Kidney (tissue), 14 donors: ENCODE data around the gene GOT2. TPM values are rescaled to one million over a fixed set of nuclear protein-coding genes. Genes with fewer than 3 reads are reported as not detected.
A peak's percentile ranks its signal among the peaks of the same experiment; 100 is the strongest.

Experiments
- DNase-seq, 5 donors: peaks; one replicate each; pipeline ENCODE4 v3.0.0-alpha.2; 2013 to 2020
- FAIRE-seq: peaks from 2 replicates; lab custom pipeline; 2012; peaks lifted over from hg19 to GRCh38; lab: Jason Lieb, UNC
- H3K27ac ChIP-seq, 2 donors: one replicate each; pipeline ENCODE4 v1.7.0; 2013; ENCODE audit warnings: low read depth in 2 of 2, low read length in 2 of 2, inconsistent platforms in 1 of 2
- H3K27me3 ChIP-seq: one replicate; pipeline ENCODE4 v1.7.1; 2013; ENCODE audit warnings: low read length, inconsistent platforms; ENCODE audit not compliant: control insufficient read depth, insufficient read depth
- H3K36me3 ChIP-seq, 3 donors: one replicate each; pipeline versions ENCODE4 v1.7.0 to v1.7.1; 2013; ENCODE audit warnings: low read length in 3 of 3, control low read depth in 1 of 3, inconsistent platforms in 1 of 3; ENCODE audit not compliant: insufficient read depth in 3 of 3, control insufficient read depth in 2 of 3
- H3K4me1 ChIP-seq, 3 donors: one replicate each; pipeline versions ENCODE4 v1.7.0 to v1.7.1; 2013; ENCODE audit warnings: low read length in 3 of 3, inconsistent platforms in 1 of 3, low read depth in 1 of 3; ENCODE audit not compliant: control insufficient read depth in 2 of 3, insufficient read depth in 2 of 3
- H3K4me3 ChIP-seq, 3 donors: one replicate each; pipeline versions ENCODE4 v1.7.0 to v1.8.1; 2013; ENCODE audit warnings: low read length in 3 of 3, control low read depth in 1 of 3, inconsistent platforms in 1 of 3
- H3K9ac ChIP-seq, 3 donors: one replicate each; pipeline versions ENCODE4 v1.7.0 to v1.7.1; 2013; ENCODE audit warnings: low read length in 3 of 3, control low read depth in 1 of 3, inconsistent platforms in 1 of 3
- H3K9me3 ChIP-seq, 3 donors: one replicate each; pipeline versions ENCODE4 v1.7.0 to v1.7.1; 2013; ENCODE audit warnings: low read length in 3 of 3, control low read depth in 1 of 3, inconsistent platforms in 1 of 3; ENCODE audit not compliant: control insufficient read depth in 2 of 3, insufficient read depth in 1 of 3
- CTCF ChIP-seq: IDR thresholded peaks from 3 replicates; pipeline ENCODE4 v1.5.1; 2012; ENCODE audit warnings: mild to moderate bottlenecking, moderate library complexity, borderline replicate concordance; ENCODE audit not compliant: insufficient read depth; ENCODE audit errors: extremely low read depth
- intact Hi-C: fragments of 100-400 bp; cut with DNase I; formaldehyde crosslinking; loops from one replicate; pipeline ENCODE4 v1.11.1; 2022
- polyA plus RNA-seq: library from polyadenylated mRNA; stranded (reverse); fragments of 350-450 nt; fragmentation: Illumina TruSeq; extraction: RNeasy Lipid Tissue Mini Kit (QIAGEN cat#74804); gene quantifications from one replicate; pipeline ENCODE4 v1.2.3, GENCODE V29; 2014; ENCODE audit warnings: low read depth, low replicate concordance; ENCODE audit not compliant: insufficient read depth
- total RNA-seq: library from RNA; stranded (reverse); fragmentation: NEBNext Ultra II Directional; extraction: Animal tissue kit (Norgen Biotek cat#: 25700); gene quantifications from one replicate; pipeline ENCODE4 v1.2.1, GENCODE V29; 2021
- donor health status: control.
- donor health status: control.
- donor health status: control.
- donor health status: control.
- donor health status: control.
- donor health status: DM: yes; HTN: yes; CAD: no.
- donor health status: Normal renal cell carcinoma (clear cell type).

Gene GOT2
- total and polyA plus RNA-seq, 2 donors from 2014 or later: 81.4 to 160 TPM

- H3K27ac ChIP-seq: no peak overlapping the region
- intact Hi-C loops: no loop called here
- no peaks in the 10 kb centered on the region for H3K36me3 ChIP-seq
- no peaks in the 10 kb centered on the region for H3K9me3 ChIP-seq
- DNase-seq: no peak
- H3K4me1 ChIP-seq: peaks cover 0 to 34% (median 14%) of the 10 kb centered on the region in 3 donors
- no peak for FAIRE-seq
- H3K4me3 ChIP-seq: no peak overlapping the region
- no peak overlapping the region for H3K9ac ChIP-seq
- TF ChIP-seq CTCF: no peak
- no peaks in the 10 kb centered on the region for H3K27me3 ChIP-seq
Measured at GRCh38 chr16:58730724-58731370, 3.3 kb downstream of the GOT2 start.

- DNase-seq (no peak), FAIRE-seq (no peak)
- Histone ChIP-seq H3K27ac (peak overlapping the region; percentile 10 to 61), H3K4me3 (peak overlapping the region in 1 of 3 donors; percentile 42), H3K36me3 (peaks cover 0 to 6% (median under 1%) of the 10 kb centered on the region in 3 donors), H3K4me1 (peaks cover 0 to 24% (median 12%) of the 10 kb centered on the region in 3 donors), H3K9me3 (no peaks in the 10 kb centered on the region), H3K27me3 (no peaks in the 10 kb centered on the region), H3K9ac (peak overlapping the region in 1 of 3 donors; percentile 28)
- no peak for TF ChIP-seq CTCF
- intact Hi-C loops: no loop called here
Measured at GRCh38 chr16:58727796-58728568, 6.1 kb downstream of the GOT2 start.

GRCh38 chr16:58727028-58727781, 6.9 kb downstream of the GOT2 start:
- H3K4me1 ChIP-seq: peaks cover 0 to 17% (median 9%) of the 10 kb centered on the region in 3 donors
- no peak for TF ChIP-seq CTCF
- peak overlapping the region in 1 of 3 donors; percentile 42 for H3K4me3 ChIP-seq
- no peaks in the 10 kb centered on the region for H3K27me3 ChIP-seq
- no peaks in the 10 kb centered on the region for H3K9me3 ChIP-seq
- H3K27ac ChIP-seq: peak overlapping the region; percentile 41 to 61
- peaks cover 2 to 11% (median 2%) of the 10 kb centered on the region in 3 donors for H3K36me3 ChIP-seq
- H3K9ac ChIP-seq: peak overlapping the region in 1 of 3 donors; percentile 28
- DNase-seq (peak in 1 of 5 donors; percentile 11), FAIRE-seq (no peak)
- intact Hi-C loops: no loop called here
